HK-2 (cell line): Measurements from ENCODE around the gene ABHD5.

Experiments
- DNase-seq: peaks from one replicate; pipeline ENCODE4 v3.0.0-alpha.2; 2018; ENCODE audit not compliant: unreplicated experiment

ABHD5 gene

DNA sequence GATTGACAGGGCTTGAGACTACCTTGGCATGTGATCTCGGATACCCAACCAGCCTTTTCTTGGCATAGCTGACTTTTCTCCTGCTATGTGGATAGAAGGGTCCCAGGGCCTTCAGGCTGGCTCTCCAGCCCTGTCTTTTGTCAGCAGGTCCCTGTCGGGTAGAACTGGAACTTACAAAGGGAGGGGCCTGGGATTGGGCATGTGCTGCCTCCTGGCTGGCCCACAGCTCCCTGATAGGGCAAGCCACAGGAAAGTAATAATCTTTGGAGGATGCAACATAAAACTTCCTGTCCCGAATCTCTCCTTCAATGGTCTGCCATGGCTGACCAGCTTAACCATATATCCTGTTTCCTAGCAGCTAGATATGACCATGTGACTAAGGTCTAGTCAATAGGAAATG, 89.1 kb downstream of the ABHD5 start:
- no peak for DNase-seq

DNA sequence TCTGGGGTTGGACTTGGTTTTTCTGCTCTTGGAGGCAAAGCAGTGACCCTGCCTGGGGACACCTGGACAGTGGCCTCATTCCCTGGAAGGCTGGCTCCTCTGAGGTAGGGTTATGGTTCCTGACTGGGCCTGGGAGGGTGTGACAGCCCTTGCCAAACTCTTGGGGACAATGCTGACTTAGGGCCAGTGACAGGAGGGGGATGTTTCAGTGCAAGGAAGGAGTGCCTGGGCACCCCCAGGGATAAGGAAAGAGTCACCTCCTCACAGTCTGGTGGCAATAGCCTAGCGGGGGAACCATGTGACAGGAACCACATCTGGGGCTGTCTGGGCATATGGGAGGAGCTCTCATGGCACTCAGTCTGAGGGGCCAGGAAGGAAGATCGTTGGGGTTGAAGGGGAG, 91.8 kb downstream of the ABHD5 start:
- DNase-seq = no peak
